Upper lobe of right lung (tissue), 1 donor: ENCODE measurements around the gene ZCCHC14. TPM values are rescaled to one million over a fixed set of nuclear protein-coding genes. Genes with fewer than 3 reads are reported as not detected.
"Not testable (repeated sequence)": the region's sequence is repeated elsewhere in the genome, so short reads cannot be mapped to it uniquely, and the experiment has no call there.

ENCODE experiments used
- ATAC-seq: fragments of 200-7000 bp; cut with Tn5 transposase; one replicate; pipeline ENCODE4 v1.9.1; 2020; ENCODE audit warnings: mild to moderate bottlenecking, moderate library complexity
- DNase-seq: peaks from one replicate; pipeline ENCODE4 v3.0.0-alpha.2; 2020
- H3K27ac ChIP-seq: fragments of 200-600 bp; one replicate; pipeline ENCODE4 v1.8.0; 2022
- H3K27me3 ChIP-seq: fragments of 200-600 bp; one replicate; pipeline ENCODE4 v1.8.0; 2022; ENCODE audit warnings: mild to moderate bottlenecking
- H3K36me3 ChIP-seq: fragments of 200-600 bp; one replicate; pipeline ENCODE4 v1.8.0; 2022
- H3K4me1 ChIP-seq: fragments of 200-600 bp; one replicate; pipeline ENCODE4 v1.8.0; 2022
- H3K4me3 ChIP-seq: fragments of 200-600 bp; one replicate; pipeline ENCODE4 v1.8.0; 2022; ENCODE audit warnings: mild to moderate bottlenecking
- H3K9me3 ChIP-seq: fragments of 200-600 bp; one replicate; pipeline ENCODE4 v1.8.0; 2022
- CTCF ChIP-seq: fragments of 200-600 bp; IDR thresholded peaks from one replicate; pipeline ENCODE4 v1.8.0; 2022; ENCODE audit warnings: antibody characterized with exemption
- intact Hi-C: fragments of 100-400 bp; cut with DNase I; formaldehyde crosslinking; loops from one replicate; pipeline ENCODE4 v1.11.0; 2022
- total RNA-seq: library from RNA; stranded (reverse); fragmentation: NEBNext Ultra II Directional; extraction: Animal tissue kit (Norgen Biotek cat#: 25700); gene quantifications from one replicate; pipeline ENCODE4 v1.2.1, GENCODE V29; 2021
- donor health status: DM: no; HTN: yes; CAD: no; lungs with severe emphysema.

The ZCCHC14 gene
- total RNA-seq, 1 donor from 2014 or later = 27.2 TPM

GRCh38 chr16:87383505-87384161 lies 109.2 kb downstream of the ZCCHC14 start, which contains the start of gene FBXO31:
Gene FBXO31, minus strand, starts transcription at chr16:87383776. Its CDS starts 32 bp downstream, at chr16:87383744.
- intact Hi-C loops = loop anchor here (10.0 kb wide), 1 partner anchor 59 kb away; no protein-coding TSS in a partner anchor

GRCh38 chr16:87382023-87382785 lies 110.6 kb downstream of the ZCCHC14 start:
- DNase-seq = no peak
- Histone ChIP-seq H3K4me1 (peaks cover 31% of the 10 kb centered on the region), H3K36me3 (peaks cover 4% of the 10 kb centered on the region), H3K4me3 (peak overlapping the region; percentile 82), H3K27me3 (no peaks in the 10 kb centered on the region), H3K9me3 (no peaks in the 10 kb centered on the region), H3K27ac (peak overlapping the region; percentile 89)
- no peak for ATAC-seq
- no peak for TF ChIP-seq CTCF
- intact Hi-C loops = loop anchor here (10.0 kb wide), 1 partner anchor 57 kb away; no protein-coding TSS in a partner anchor

More at GRCh38 chr16:87383505-87384161, 109.2 kb downstream of the ZCCHC14 start, which contains the start of gene FBXO31:
- Histone ChIP-seq H3K36me3 (no peaks in the 10 kb centered on the region), H3K27ac (peak within 1 kb of the TSS; percentile 89), H3K4me1 (peaks cover 42% of the 10 kb centered on the region), H3K27me3 (no peaks in the 10 kb centered on the region), H3K4me3 (peak within 1 kb of the TSS; percentile 82), H3K9me3 (no peaks in the 10 kb centered on the region)
- DNase-seq = peak; percentile 94
- TF ChIP-seq CTCF = no peak
- peak; percentile 94 for ATAC-seq

GRCh38 chr16:87380881-87381280 lies 111.9 kb downstream of the ZCCHC14 start:
- H3K27ac ChIP-seq = no peak overlapping the region
- peak overlapping the region; percentile 82 for H3K4me3 ChIP-seq
- no peak for DNase-seq
- no peak for ATAC-seq
- no peaks in the 10 kb centered on the region for H3K9me3 ChIP-seq
- peaks cover 4% of the 10 kb centered on the region for H3K36me3 ChIP-seq
- H3K4me1 ChIP-seq = peaks cover 33% of the 10 kb centered on the region
- TF ChIP-seq CTCF = no peak
- no peaks in the 10 kb centered on the region for H3K27me3 ChIP-seq
- intact Hi-C loops = loop anchor here (10.0 kb wide), 1 partner anchor 56 kb away; no protein-coding TSS in a partner anchor

GRCh38 chr16:87380403-87380802 lies 112.4 kb downstream of the ZCCHC14 start:
- peaks cover 4% of the 10 kb centered on the region for H3K36me3 ChIP-seq
- H3K27ac ChIP-seq = no peak overlapping the region
- no peak for DNase-seq
- peaks cover 34% of the 10 kb centered on the region for H3K4me1 ChIP-seq
- H3K4me3 ChIP-seq = no peak overlapping the region
- intact Hi-C loops = loop anchor here (10.0 kb wide), 1 partner anchor 56 kb away; no protein-coding TSS in a partner anchor
- no peak for ATAC-seq
- no peaks in the 10 kb centered on the region for H3K27me3 ChIP-seq
- no peak for TF ChIP-seq CTCF
- H3K9me3 ChIP-seq = no peaks in the 10 kb centered on the region

- H3K4me3 ChIP-seq = not testable (repeated sequence)
These were observed 113.5 kb downstream of the ZCCHC14 start for GRCh38 chr16:87379312-87379752.

GRCh38 chr16:87376660-87377059 lies 116.2 kb downstream of the ZCCHC14 start:
- intact Hi-C loops = no loop called here

More at GRCh38 chr16:87379312-87379752, 113.5 kb downstream of the ZCCHC14 start:
- H3K9me3 ChIP-seq, ATAC-seq, H3K27ac ChIP-seq, DNase-seq, intact Hi-C loops, H3K36me3 ChIP-seq, H3K27me3 ChIP-seq: not testable (repeated sequence)
- H3K4me1 ChIP-seq = peaks cover 28% of the 10 kb centered on the region

More at GRCh38 chr16:87376660-87377059, 116.2 kb downstream of the ZCCHC14 start:
- DNase-seq (no peak), ATAC-seq (no peak)
- H3K27me3 ChIP-seq = no peaks in the 10 kb centered on the region
- no peak overlapping the region for H3K4me3 ChIP-seq
- TF ChIP-seq CTCF = no peak
- peaks cover 17% of the 10 kb centered on the region for H3K4me1 ChIP-seq
- no peaks in the 10 kb centered on the region for H3K9me3 ChIP-seq
- H3K27ac ChIP-seq = no peak overlapping the region
- H3K36me3 ChIP-seq = peaks cover 4% of the 10 kb centered on the region
